DLD1 (cell line): ENCODE data around the gene BMPR2.
"Not testable (repeated sequence)": the region's sequence is repeated elsewhere in the genome, so short reads cannot be mapped to it uniquely, and the experiment has no call there.

Source experiments
- in situ Hi-C: cut with HindIII; loops from 2 replicates; pipeline ENCODE4 v1.10.0; 2017; ENCODE audit warnings: low sequenced_read_pairs

The BMPR2 gene

GRCh38 chr2:202378662-202379358 is 2.7 kb downstream of the BMPR2 start:
- in situ Hi-C loops = no loop called here

GRCh38 chr2:202382684-202383083 is 6.6 kb downstream of the BMPR2 start:
- in situ Hi-C loops = no loop called here

DNA sequence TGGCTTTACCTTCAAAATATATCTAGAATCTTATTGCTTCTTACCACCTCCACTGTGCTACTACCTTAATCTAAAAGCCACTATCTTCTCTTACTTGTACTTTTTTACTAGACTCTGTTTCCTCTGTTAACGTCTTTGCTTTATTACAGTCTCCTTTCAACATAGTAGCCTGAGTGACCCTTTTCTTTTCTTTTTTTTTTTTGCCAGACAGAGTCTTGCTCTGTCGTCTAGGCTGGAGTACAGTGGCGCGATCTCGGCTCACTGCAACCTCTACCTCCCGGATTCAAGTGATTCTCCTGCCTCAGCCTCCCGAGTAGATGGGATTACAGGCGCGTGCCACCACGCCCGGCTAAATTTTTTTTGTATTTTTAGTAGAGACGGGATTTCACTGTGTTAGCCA is 10.4 kb downstream of the BMPR2 start:
- in situ Hi-C loops = not testable (repeated sequence)

DNA sequence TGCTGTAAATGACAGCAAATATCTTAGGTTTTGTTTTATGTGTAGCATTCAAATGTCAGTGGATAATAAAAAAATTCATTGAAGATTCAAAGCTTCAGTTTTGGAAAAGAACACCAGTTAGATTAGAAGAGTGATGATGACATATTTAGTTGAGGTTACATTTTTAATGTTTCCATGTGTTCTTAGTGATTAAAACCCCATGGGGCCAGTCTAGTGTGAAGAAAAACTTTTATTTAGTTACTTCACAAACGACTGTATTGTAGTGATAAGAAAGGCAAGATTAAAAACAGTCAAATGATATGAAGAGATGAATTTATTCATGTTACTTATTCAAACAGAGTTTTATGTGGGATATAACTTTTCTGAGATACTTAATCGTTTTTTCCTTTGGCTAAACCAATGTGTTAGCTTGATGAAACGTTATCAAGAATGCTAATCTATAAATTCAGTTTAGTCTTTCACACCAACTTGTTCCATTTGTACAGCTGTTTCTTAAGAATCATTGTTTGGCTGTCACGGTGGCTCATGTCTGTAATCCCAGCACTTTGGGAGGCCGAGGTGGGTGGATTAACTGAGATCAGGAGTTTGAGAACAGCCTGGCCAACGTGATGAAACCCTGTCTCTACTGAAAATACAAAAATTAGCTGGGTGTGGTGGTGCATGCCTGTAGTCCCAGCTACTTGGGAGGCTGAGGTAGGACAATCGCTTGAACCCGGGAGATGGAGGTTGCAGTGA is 11.6 kb downstream of the BMPR2 start:
- in situ Hi-C loops = no loop called here

GRCh38 chr2:202400941-202401340 is 24.8 kb downstream of the BMPR2 start:
- in situ Hi-C loops = no loop called here

DNA sequence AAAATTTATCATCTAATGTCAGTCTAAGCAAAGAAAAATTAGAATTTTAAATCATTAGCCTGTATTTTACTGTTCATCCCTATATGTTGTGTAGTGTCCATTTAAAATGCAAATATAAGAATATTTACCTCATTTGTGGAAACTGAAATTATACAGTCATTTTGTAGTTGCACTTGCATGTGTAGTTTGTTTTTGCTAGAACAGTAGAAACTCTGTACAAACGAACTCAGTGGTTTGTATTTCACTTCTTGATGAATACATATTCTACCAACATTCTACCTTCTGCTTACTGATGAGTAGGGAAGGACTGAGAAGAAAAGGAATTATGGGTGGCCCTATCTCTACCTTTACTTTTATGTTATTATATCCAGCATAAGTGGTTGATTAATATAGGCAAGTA is 29.7 kb downstream of the BMPR2 start:
- in situ Hi-C loops = no loop called here

GRCh38 chr2:202406445-202406978 is 30.4 kb downstream of the BMPR2 start:
- in situ Hi-C loops = no loop called here

- in situ Hi-C loops = no loop called here
Observed at GRCh38 chr2:202408546-202409140, 32.5 kb downstream of the BMPR2 start.

GRCh38 chr2:202410092-202410491 is 34.0 kb downstream of the BMPR2 start:
- in situ Hi-C loops = no loop called here

DNA sequence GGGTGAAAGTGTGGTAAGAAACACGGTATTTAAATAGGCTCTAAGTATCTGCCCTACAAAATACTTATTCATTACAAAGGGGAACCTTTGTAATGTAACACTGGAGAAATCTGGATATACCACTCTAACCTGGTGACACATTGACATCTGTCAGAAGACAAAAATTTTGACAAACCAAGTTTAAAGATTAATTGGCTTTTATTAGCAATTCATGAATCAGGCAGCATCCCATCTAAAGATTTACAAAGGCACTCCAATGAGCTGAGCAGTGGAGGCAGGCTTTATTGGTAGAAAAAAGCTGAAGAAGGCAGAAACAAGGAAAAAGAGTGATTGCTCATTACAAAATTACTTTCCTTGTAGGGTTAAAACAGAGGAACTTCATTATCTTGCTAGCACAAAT is 35.0 kb downstream of the BMPR2 start:
- in situ Hi-C loops = no loop called here

DNA sequence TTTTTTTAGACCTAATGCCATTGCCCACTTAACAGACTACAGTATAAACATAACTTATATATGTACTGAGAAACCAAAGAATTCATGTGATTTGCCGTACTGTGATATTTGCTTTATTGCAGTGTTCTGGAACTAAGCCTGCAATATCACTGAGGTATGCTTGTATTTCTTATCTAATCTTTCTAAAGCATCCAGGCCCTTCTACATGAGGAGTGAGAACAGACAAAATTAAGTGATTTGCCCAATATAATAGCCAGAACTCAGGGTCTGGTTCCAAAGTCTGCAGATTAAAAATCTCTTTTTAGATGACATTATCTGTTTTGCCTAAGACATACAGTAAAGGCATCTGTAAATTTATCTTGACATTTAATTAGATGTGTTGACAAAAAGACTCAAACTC is 41.9 kb downstream of the BMPR2 start:
- in situ Hi-C loops = no loop called here

DNA sequence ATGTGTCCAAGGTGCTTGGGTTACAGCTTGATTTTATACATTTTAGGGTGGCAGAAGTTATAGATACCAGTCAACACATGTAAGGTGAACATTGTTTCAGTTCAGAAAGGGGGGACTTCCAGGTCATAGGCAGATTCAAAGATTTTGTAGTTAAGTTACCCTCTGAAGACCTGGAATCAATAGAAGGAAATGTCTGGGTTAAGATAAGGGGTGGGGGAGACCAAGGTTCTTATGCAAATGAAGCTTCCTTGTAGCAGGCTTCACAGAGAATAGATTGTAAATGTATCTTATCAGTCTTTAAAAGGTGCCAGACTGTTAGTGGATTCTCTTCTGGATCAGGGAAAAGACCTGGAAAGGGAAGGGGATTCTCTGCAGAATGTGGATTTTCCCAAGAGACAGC is 42.4 kb downstream of the BMPR2 start:
- in situ Hi-C loops = no loop called here

DNA sequence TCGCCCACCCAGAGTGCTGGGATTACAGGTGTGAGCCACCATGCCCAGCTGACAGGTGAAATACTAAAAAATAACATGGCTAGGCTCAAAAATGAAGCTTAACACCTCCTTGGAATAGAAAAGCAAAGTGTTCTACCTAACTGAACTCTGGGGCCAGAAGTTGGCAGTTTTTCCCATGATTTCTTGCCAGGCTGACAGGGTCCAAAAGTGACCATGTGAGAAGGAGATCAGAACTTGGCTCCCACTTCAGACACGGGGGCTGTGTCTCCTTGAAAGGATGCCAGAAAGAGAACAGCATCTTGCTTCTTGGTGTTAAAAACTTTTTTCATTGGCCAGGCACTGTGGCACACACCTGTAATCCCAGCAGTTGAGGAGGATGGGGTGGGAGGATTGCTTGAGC is 47.0 kb downstream of the BMPR2 start:
- in situ Hi-C loops = no loop called here

- in situ Hi-C loops = no loop called here
Observed at GRCh38 chr2:202425036-202425435, 48.9 kb downstream of the BMPR2 start.

GRCh38 chr2:202426751-202427150 is 50.6 kb downstream of the BMPR2 start:
- in situ Hi-C loops = no loop called here

DNA sequence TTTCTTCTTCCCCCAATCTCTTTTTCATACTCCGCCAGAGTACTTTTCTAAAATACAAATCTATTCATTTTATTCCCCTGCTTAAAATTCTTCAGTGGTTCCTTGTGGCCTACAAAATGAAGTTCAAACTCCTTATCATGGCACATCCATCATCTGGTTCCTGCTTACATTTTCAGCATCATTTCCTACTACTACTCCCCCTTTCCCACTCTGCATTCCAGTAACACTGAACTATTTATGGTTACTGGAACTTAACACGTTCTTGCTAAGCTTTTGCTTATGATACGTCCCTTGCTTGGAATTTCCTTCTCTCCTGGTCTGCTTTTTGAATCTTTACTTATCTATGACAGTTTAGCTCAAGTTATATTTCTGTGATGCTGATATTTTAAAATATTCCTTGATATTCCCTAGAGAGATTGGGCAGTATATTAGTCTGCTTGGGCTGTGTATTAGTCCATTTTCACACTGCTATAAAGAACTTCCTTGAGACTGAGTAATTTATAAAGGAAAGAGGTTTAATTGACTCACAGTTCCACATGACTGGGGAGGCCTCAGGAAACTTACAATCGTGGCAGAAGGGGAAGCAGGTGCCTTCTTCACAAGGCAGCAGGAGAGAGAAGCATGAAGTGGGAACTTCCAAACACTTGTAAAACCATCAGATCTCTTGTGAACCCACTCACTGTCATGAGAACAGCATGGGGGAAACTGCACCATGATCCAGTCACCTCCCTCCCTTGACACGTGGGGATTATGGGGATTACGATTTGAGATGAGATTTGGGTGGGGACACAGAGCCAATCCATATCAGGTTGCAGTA is 53.2 kb downstream of the BMPR2 start:
- in situ Hi-C loops = no loop called here

GRCh38 chr2:202432776-202433175 is 56.6 kb downstream of the BMPR2 start:
- in situ Hi-C loops = no loop called here

DNA sequence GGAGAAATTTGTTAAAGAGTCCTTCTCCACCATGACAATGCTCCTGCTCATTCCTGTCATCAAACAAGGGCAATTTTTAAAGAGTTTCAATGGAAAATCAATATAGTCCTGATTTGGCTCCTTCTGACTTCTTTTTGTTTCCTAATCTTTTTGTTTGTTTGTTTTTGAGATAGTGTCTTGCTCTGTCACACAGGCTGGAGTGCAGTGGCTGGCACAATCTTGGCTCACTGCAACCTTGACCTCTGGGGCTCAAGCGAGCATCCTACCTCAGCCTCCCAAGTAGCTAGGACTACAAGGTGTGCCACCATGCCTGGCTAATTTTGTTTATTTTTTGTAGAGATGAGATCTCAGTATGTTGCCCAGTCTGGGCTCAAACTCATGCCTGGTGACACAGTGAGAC is 58.3 kb downstream of the BMPR2 start:
- in situ Hi-C loops = no loop called here

GRCh38 chr2:202436626-202437025 is 60.5 kb downstream of the BMPR2 start:
- in situ Hi-C loops = no loop called here

GRCh38 chr2:202440117-202440516 is 64.0 kb downstream of the BMPR2 start:
- in situ Hi-C loops = not testable (repeated sequence)

GRCh38 chr2:202442882-202443281 is 66.8 kb downstream of the BMPR2 start:
- in situ Hi-C loops = no loop called here
